Measurements from ENCODE around the gene SLC22A17. TPM values are rescaled to one million over a fixed set of nuclear protein-coding genes. Genes with fewer than 3 reads are reported as not detected.

SLC22A17 gene
- total RNA-seq, 1 donor from 2014 or later, result 7.3 TPM

- TF ChIP-seq CTCF (conservative IDR thresholded peaks at IDR 0.05; ENCODE audit: low read depth, low read length), result no peak
- DNase-seq (ENCODE audit: low read depth), result no peak
- H3K4me3 ChIP-seq (ENCODE audit: low read depth, low read length), result no peak overlapping the region
These were observed 33.1 kb upstream of the SLC22A17 start for GRCh38 chr14:23385642-23386265.

GRCh38 chr14:23385244-23385641, 32.6 kb upstream of the SLC22A17 start:
- TF ChIP-seq CTCF (conservative IDR thresholded peaks at IDR 0.05; ENCODE audit: low read depth, low read length), result no peak
- H3K4me3 ChIP-seq (ENCODE audit: low read depth, low read length), result no peak overlapping the region
- no peak for DNase-seq (ENCODE audit: low read depth)

GRCh38 chr14:23384364-23385080, 31.8 kb upstream of the SLC22A17 start:
- DNase-seq (ENCODE audit: low read depth), result no peak
- TF ChIP-seq CTCF (conservative IDR thresholded peaks at IDR 0.05; ENCODE audit: low read depth, low read length), result no peak
- no peak overlapping the region for H3K4me3 ChIP-seq (ENCODE audit: low read depth, low read length)

GRCh38 chr14:23382731-23383440, 30.2 kb upstream of the SLC22A17 start:
- H3K4me3 ChIP-seq (ENCODE audit: low read depth, low read length), result no peak overlapping the region
- no peak for DNase-seq (ENCODE audit: low read depth)
- no peak for TF ChIP-seq CTCF (conservative IDR thresholded peaks at IDR 0.05; ENCODE audit: low read depth, low read length)

GRCh38 chr14:23382276-23382675, 29.6 kb upstream of the SLC22A17 start:
- no peak for DNase-seq (ENCODE audit: low read depth)
- no peak for TF ChIP-seq CTCF (conservative IDR thresholded peaks at IDR 0.05; ENCODE audit: low read depth, low read length)
- H3K4me3 ChIP-seq (ENCODE audit: low read depth, low read length), result no peak overlapping the region

GRCh38 chr14:23381871-23382270, 29.2 kb upstream of the SLC22A17 start:
- no peak for TF ChIP-seq CTCF (conservative IDR thresholded peaks at IDR 0.05; ENCODE audit: low read depth, low read length)
- no peak for DNase-seq (ENCODE audit: low read depth)
- no peak overlapping the region for H3K4me3 ChIP-seq (ENCODE audit: low read depth, low read length)

All from epithelial cell of proximal tubule (primary cell).